Breast epithelium (tissue), 4 donors: ENCODE data around the gene MED1. TPM values are rescaled to one million over a fixed set of nuclear protein-coding genes. Genes with fewer than 3 reads are reported as not detected.
A peak's percentile ranks its signal among the peaks of the same experiment; 100 is the strongest.

ENCODE experiments used
- DNase-seq, 2 donors: peaks; one replicate each; pipeline ENCODE4 v3.0.0-alpha.2; 2019; ENCODE audit warnings: low spot score in 2 of 2
- H3K27ac ChIP-seq, 2 donors: fragments of 200-600 bp; sonication (generic) in 1 of 2; one replicate each; pipeline ENCODE4 v1.5.1; 2016 to 2019; ENCODE audit warnings: mild to moderate bottlenecking in 1 of 2
- H3K27me3 ChIP-seq, 2 donors: fragments of 200-600 bp; sonication (generic) in 1 of 2; one replicate each; pipeline versions ENCODE4 v1.5.1 to v1.6.0; 2017 to 2019; ENCODE audit warnings: control low read depth in 1 of 2, mild to moderate bottlenecking in 1 of 2
- H3K36me3 ChIP-seq: fragments of 200-600 bp; one replicate; pipeline ENCODE4 v1.5.1; 2019
- H3K4me1 ChIP-seq, 2 donors: fragments of 200-600 bp; sonication (generic); one replicate each; pipeline ENCODE4 v1.5.1; 2016 to 2019; ENCODE audit warnings: control low read depth in 1 of 2
- H3K4me3 ChIP-seq, 3 donors: fragments of 200-600 bp; sonication (generic); 1 replicate in 2 of 3; 2 replicates in 1 of 3; pipeline ENCODE4 v1.5.1; 2016 to 2019; ENCODE audit warnings: mild to moderate bottlenecking in 3 of 3, moderate library complexity in 2 of 3
- H3K9me3 ChIP-seq, 2 donors: fragments of 200-600 bp; sonication (generic) in 1 of 2; one replicate each; pipeline ENCODE4 v1.5.1; 2016 to 2019; ENCODE audit warnings: control low read depth in 1 of 2
- POLR2A ChIP-seq: fragments of 450-650 bp; IDR thresholded peaks from one replicate; pipeline ENCODE4 v1.6.1; 2016; ENCODE audit warnings: antibody characterized with exemption, mild to moderate bottlenecking, moderate library complexity
- POLR2AphosphoS5 ChIP-seq, 3 donors: sonication (generic); formaldehyde crosslinking; IDR thresholded peaks; one replicate each; pipeline ENCODE4 v1.6.1; 2017; ENCODE audit warnings: antibody characterized with exemption in 3 of 3
- intact Hi-C: fragments of 100-400 bp; cut with DNase I; formaldehyde crosslinking; loops from one replicate; pipeline ENCODE4 v1.15.1; 2023; ENCODE audit warnings: low total_unique reads
- total RNA-seq, 3 donors: library from RNA; depleted of rRNA; stranded (reverse); fragments of >200 nt; gene quantifications; one replicate each; pipeline ENCODE4 v1.1.0, GENCODE V29; 2016
- TF ChIP-seq, protein P1 (sequence below), 3 donors: fragments of 450-650 bp; IDR thresholded peaks; one replicate each; pipeline ENCODE4 v1.5.1; 2016 to 2017; ENCODE audit warnings: antibody characterized with exemption in 3 of 3, mild to moderate bottlenecking in 3 of 3, moderate library complexity in 3 of 3

MED1 gene
- total RNA-seq, 3 donors from 2014 or later: 21.4 to 36.3 (median 33.1) TPM

DNA sequence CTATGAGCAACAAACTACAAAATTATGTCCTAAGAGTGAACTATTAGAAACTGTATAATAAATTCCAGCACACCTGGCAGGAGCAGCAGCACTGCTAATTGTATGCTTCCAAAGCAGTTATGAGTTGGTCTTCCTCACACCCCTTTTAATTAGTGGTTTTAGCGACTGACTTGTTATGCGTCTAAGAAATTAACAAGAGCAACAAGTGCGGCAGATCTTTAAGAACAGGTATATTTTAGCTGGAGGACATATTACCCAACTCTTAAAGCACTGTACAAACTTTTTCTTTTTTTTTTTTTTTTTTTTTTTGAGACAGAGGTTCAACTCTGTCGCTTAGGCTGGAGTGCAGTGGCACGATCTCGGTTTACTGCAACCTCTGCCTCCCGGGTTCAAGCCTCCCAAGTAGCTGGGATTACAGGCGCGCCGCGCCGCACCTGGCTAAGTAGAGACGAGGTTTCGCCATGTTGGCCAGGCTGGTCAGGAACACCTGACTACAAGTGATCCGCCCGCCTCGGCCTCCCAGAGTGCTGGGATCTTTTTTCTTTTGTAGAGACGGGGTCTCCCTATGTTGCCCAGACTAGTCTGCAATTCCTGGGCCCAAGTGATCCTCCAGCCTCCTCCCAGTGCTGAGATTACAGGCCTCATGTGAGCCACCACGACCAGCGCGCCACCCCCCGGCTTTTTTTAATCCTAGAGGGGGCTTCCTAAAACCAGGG, 48.0 kb downstream of the MED1 start:
- no peaks in the 10 kb centered on the region for H3K9me3 ChIP-seq
- H3K4me3 ChIP-seq: peak overlapping the region in 1 of 3 donors; percentile 98
- no peak overlapping the region for H3K27ac ChIP-seq
- intact Hi-C loops: no loop called here
- peak in 1 of 2 donors; percentile 46 for DNase-seq
- no peaks in the 10 kb centered on the region for H3K36me3 ChIP-seq
- TF ChIP-seq POLR2A: no peak
- TF ChIP-seq, protein P1, sequence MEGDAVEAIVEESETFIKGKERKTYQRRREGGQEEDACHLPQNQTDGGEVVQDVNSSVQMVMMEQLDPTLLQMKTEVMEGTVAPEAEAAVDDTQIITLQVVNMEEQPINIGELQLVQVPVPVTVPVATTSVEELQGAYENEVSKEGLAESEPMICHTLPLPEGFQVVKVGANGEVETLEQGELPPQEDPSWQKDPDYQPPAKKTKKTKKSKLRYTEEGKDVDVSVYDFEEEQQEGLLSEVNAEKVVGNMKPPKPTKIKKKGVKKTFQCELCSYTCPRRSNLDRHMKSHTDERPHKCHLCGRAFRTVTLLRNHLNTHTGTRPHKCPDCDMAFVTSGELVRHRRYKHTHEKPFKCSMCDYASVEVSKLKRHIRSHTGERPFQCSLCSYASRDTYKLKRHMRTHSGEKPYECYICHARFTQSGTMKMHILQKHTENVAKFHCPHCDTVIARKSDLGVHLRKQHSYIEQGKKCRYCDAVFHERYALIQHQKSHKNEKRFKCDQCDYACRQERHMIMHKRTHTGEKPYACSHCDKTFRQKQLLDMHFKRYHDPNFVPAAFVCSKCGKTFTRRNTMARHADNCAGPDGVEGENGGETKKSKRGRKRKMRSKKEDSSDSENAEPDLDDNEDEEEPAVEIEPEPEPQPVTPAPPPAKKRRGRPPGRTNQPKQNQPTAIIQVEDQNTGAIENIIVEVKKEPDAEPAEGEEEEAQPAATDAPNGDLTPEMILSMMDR (IDR thresholded peaks at IDR 0.05): no peak
- TF ChIP-seq POLR2AphosphoS5 (IDR thresholded peaks at IDR 0.05): no peak
- no peaks in the 10 kb centered on the region for H3K27me3 ChIP-seq
- peaks cover 0 to 6% of the 10 kb centered on the region in 2 donors for H3K4me1 ChIP-seq

DNA sequence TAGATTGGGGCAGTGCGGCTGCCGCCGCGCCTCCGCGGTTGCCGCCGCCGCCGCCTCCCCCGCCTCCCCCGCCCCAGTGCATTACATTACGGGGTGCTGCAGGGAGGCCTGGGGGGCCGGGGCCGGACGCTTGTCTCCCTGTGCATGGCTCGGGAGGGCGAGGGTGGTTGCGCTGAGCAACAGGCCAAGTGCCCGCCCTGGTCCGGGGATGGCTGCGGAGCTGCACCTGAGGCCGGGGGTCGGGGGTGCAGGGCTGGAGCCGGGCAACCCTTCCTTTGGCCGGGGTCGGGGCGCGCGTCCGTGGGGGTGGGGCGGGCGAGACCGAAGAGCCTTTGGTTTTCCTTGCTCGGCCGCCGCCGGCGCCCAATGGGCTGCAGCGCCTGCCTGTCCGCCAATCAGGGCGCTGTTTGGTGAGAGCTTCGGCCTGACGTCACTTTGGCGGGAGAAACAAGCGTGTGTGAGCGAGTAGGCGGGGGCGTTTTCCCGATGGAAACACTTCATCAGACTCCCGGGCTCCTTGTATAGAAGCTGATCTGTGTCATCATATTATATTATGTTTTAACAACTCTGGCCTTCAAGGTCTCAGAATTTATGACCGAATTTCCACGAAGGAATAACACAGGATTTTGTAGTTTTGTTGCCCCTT, 48.7 kb downstream of the MED1 start:
- TF ChIP-seq POLR2AphosphoS5 (IDR thresholded peaks at IDR 0.05): peak in 2 of 3 donors; percentile 22 to 27
- TF ChIP-seq, protein P1 (IDR thresholded peaks at IDR 0.05): no peak
- intact Hi-C loops: no loop called here
- Histone ChIP-seq H3K4me1 (peaks cover 0 to 6% of the 10 kb centered on the region in 2 donors), H3K9me3 (no peaks in the 10 kb centered on the region), H3K36me3 (no peaks in the 10 kb centered on the region), H3K27me3 (no peaks in the 10 kb centered on the region), H3K4me3 (peak overlapping the region; percentile 75 to 98 (median 98)), H3K27ac (peak overlapping the region; percentile 90 to 93)
- peak; percentile 86 to 87 for DNase-seq

DNA sequence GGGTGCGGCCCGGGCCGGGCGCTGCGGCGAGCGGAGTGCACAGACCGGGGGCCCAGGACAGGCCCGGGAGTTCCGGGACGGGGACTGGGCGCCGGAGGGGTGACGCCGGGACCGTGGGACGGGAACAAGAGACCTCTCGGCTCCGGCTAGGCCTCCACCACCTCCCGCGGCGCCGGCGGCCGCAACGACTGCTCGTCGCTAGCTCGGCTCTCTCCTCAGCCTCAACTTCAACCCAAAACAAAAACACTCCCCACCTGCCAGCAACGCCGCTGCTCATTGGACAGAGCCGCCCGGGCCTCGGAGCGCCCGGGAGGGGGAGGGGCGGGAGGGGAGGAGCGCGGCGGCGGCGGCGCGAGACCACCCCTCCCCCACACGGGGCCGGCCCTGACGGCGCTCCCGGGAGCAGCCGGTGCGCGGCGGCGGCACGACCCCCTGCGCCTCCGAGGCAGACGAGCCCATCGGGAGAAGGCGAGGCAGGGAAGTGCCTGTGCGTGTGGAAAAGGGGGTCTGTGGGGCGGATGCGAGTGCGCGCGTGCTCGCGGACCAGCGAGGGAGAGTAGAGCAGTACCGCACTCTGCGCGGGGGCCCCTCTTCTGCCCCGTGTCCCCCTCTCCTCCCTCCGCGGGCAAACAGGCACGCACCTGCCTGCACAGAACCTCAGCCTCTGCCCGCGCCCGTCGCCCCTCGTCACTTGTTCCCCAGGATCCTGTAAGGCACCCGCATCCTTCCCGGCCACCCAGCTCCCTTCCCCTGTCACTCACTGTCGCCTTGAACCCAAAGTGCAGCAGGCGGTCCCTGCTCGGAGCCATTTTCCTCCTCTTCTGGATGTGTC, 49.4 kb downstream of the MED1 start, which contains the start of gene FBXL20:
FBXL20 (minus strand) TSS at position 215 of the 832 bp plus-strand sequence. CDS start 224 bp downstream, outside the sequence.
- Histone ChIP-seq H3K27me3 (no peaks in the 10 kb centered on the region), H3K4me3 (peak within 1 kb of the TSS; percentile 75 to 98 (median 98)), H3K4me1 (peaks cover 0 to 6% of the 10 kb centered on the region in 2 donors), H3K36me3 (no peaks in the 10 kb centered on the region), H3K27ac (peak within 1 kb of the TSS; percentile 90 to 93), H3K9me3 (no peaks in the 10 kb centered on the region)
- intact Hi-C loops: no loop called here
- TF ChIP-seq POLR2A: peak; percentile 54
- TF ChIP-seq POLR2AphosphoS5 (IDR thresholded peaks at IDR 0.05): peak in 2 of 3 donors; percentile 34 to 80
- TF ChIP-seq, protein P1 (IDR thresholded peaks at IDR 0.05): no peak
- DNase-seq: peak; percentile 91 to 93

DNA sequence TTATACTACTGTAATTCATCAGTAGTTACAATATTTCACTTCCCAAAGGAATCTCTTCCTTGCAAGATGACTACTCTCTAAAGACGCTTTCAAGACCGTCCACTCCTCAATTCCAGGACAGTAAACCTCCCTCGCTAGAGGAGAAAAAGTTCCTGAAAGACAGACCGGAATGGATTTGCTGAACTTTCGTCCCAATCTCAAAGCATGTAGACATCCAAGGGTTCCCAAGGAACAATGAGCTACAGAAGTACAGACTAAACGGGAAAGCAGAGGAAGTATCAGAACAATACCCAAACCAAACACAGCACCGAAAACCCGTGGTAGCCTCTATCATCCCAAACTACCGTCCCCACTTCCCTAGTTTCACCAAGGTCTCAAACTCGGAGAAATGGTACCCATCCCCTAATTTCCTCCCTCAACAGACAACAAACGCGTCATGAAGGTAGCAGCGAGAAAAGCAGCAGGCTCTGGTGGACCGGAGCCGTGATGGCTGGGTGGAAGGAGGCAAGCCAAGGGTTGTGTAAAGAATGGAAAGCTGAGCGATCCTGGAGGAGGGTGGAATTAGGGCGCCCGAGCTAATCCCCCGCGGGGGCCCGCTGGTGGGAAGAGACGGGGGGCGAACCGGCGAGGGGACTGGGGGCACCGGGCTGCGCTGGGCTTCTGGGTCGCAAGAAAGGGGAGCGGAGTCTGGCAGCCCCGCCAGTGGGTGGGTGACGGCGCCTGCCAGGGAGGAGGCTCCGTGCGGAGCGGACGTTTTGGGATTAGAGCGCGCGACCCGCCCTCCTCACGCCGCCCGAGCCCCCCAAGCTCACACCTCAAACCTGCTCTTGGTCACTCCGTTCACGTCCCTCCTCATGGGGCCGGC, 50.3 kb downstream of the MED1 start:
- intact Hi-C loops: no loop called here
- H3K27ac ChIP-seq: peak overlapping the region; percentile 90 to 93
- no peak for DNase-seq

More for the DNA sequence above, 50.3 kb downstream of the MED1 start:
- Histone ChIP-seq H3K4me3 (peak overlapping the region; percentile 75 to 98 (median 98)), H3K27me3 (no peaks in the 10 kb centered on the region), H3K36me3 (no peaks in the 10 kb centered on the region), H3K4me1 (peaks cover 0 to 6% of the 10 kb centered on the region in 2 donors), H3K9me3 (no peaks in the 10 kb centered on the region)
- TF ChIP-seq POLR2A: no peak
- no peak for TF ChIP-seq POLR2AphosphoS5 (IDR thresholded peaks at IDR 0.05)
- TF ChIP-seq, protein P1 (IDR thresholded peaks at IDR 0.05): no peak
